Fibroblast of skin of back (primary cell): ENCODE results near the gene COL11A1.

ENCODE experiments used
- DNase-seq: peaks from one replicate; pipeline ENCODE4 v3.0.0-alpha.2; 2013

COL11A1 gene

DNA sequence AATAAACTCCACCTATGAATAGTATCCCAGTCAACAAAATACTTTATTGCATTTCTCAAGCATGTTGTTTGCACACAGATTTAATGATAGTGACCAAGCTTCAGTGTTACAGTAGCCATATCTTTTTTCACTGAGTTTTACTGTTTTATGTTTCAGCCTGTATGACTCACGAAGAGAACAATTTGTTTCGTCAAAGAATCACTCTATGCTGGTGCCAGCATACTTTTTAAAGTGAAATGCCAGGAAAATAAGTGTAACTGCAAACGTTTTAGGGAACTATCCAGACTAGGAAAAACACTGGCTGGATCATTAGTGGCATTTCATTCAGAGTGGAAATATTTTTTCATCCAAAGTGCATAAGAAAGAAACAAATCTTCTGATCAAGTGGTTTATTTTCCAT, 210.8 kb downstream of the COL11A1 start:
- DNase-seq, result peak; percentile 81

DNA sequence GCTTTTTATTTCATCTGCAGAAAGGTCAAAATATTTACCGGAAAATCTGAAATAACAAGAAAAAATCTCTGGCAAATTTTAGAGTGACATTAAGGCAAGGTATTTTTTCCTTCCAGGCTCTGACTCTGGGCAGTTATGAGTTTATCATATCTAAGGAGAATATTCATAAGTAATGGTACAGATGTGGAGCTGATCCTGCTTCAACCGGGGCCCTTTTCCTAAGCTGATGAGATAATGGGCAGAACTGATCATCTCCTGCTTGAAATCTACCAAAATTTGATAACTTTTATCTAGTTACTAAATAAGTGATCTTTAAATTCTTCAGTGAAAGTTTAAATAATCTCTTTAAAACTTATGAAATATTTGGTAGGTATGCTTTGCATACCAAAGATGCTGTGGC, 211.6 kb downstream of the COL11A1 start:
- no peak for DNase-seq

DNA sequence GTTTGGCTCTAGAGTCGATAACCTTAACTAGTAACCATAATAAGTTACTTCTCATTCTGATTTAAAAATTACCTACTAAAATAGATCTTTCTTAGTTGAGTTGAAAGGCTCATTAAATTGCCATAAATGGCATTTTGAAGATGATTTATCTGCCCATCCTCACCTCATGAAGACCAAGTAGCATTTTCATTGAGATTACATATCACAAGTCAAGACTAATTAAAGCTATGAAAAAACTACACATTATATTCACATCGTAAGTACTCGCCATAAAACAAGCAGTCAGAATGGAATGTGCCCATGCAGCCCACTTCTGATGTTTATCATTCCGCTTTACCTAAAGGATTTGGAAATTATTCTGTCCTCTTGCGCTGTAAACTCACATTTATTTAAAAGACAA, 212.0 kb downstream of the COL11A1 start:
- DNase-seq, result no peak

DNA sequence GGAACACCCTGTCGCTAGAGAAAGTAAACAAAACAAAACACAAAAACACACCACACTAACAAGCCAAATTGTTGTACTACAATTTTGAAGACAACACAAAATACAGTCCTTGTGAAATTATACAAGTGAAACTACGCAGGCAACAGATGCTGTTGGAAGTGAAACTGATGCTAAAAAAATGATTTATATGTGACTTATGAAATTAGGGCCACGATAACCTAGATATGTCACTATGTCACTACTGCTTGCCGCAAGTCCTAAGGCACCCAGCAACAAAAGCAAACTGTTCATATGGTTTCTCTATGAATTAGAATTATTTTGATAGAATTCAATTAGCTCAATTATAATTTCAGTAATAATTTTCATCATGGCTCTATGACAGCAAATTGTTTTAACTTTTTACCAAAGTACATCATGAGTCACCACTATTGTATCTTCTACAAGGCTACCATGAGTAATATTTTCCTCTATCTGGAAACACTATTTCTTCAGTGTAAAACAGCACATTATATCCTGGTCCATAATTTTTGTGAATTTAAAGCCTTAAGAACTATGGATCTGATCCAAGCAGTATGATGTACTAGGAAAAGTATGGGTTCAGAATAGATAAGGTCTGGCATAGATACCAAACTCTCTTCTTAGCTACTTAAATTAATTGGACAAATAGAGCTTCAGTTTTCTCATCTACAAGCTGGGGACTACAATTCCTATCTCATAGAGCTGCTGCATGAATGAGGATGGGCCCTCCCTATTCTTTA, 216.3 kb downstream of the COL11A1 start:
- DNase-seq, result peak; percentile 90

DNA sequence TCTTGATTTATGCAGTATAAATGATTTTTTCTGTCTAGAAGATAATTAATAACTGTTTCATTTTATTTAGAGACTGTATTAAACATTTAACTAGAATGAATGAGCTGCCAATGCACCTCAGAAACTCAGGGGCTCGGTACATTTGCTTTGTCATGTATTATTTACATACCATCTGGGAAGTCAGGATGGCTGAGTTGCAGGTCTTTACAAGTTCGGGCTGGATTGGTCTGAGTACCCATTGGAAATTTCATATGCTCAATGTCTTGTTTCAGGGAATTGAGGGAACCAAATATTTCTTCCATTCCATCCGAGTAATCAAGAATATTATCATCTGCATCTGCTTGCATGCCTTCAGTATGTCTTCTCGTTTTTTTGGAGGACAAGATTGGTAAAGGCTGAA, 221.7 kb downstream of the COL11A1 start:
- no peak for DNase-seq

DNA sequence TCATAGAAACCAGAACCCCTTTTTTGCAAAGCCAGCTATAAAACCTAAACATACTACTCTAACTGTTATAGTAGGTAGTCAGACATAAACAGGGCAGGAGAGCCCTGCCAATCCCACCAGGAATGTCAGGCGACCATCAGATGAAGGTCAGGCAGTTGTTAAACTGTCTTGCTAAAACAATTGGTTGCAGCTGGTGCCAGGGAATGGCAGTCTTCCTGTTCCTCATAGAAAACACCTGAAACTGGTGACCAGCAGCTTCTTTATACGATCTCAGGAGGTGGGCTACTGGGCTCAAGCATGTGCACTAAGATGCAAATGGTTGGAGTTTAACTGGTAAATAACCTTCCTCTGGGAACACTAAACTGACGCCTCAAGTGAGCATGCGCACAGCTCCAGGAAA, 224.1 kb downstream of the COL11A1 start:
- DNase-seq, result no peak

DNA sequence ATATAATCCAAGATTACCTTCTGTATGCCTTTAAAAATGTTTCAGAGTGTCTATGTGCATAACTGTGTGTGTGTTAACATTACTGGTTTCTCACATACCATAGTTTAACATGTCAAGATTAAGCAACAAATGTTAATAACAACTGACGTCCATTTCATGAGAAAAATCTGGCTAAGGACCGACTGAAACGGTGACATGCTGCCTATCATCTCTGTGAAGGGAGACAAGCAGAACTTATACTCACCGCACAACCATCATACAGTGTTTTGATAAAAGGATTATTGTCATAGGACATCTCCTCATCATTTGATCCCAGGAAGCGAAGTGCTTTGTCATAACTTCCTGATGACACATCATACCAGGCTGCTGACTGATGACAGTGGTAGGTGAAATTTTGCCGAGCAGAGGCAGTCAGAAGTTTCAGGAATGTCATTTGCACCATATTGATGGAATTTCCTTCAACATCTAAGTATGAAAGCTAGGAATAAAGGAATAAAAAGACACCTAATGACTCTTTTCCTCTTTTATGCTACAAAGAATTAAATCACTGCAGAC, 228.8 kb downstream of the COL11A1 start:
- peak; percentile 97 for DNase-seq

DNA sequence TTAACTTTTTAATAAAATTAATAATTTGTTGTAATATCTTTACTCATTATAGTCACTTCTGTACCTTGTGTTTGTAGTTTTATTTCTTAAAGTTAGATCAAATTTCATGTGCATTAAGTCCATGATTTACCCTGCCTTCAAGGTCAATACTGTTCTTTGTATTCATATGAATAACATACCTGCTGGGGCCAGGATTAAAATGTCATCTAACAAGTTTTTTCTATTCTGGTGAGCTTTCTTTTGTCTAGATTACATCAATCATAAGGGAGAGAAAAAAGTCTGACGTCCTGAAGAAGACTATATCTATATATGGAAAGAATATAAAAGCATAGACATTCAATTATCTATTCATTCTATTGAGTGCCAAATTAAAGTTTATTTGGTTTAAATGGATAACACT, 232.6 kb downstream of the COL11A1 start:
- DNase-seq, result no peak

DNA sequence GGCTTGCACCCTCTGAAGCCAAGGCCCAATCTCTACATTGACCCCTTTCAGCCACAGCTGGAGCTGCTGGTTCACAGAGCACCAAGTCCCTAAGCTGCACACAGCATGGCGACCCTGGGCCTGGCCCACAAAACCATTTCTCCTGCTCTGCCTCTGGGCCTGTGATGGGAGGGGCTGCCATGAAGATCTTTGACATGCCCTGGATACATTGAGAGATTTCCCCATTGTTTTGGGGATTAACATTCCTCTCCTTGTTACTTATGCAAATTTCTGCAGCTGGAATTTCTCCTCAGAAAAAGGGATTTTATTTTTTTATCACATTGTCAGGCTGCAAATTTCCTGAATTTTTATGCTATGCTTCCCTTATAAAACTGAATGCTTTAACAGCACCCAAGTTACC, 235.8 kb downstream of the COL11A1 start:
- no peak for DNase-seq

DNA sequence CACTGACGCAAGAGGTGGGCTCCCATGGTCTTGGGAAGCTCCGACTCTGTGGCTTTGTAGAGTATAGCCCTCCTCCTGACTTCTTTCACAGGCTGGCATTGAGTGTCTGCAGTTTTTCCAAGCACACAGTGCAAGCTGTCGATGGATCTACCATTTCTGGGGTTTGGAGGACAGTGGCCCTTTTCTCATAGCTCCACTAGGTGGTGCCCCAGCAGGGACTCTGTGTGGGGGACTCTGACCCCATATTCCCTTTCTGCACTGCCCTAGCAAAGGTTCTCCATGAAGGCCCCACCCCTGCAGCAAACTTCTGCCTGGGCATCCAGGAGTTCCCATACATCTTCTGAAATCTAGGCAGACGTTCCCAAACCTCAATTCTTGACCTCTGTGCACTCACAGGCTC, 236.2 kb downstream of the COL11A1 start:
- no peak for DNase-seq

DNA sequence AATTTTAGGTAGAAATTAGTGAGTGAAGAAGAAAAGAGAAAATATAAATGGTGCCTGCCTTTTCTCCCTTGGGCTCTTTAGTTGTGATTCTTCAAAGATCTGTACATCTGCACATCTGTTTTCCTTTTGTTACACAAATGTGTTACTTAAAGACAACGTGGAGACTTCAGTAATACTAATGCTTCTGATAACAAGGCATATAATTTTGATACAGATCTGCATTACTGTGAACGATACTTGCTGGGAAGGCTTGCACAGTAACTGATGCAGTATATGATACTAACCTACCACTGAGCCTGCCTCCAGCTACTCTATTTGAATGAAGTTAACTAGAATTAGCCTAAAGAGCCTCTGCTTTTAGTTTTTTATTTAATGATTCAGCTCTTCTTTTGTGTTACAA, 244.6 kb downstream of the COL11A1 start:
- DNase-seq, result no peak

DNA sequence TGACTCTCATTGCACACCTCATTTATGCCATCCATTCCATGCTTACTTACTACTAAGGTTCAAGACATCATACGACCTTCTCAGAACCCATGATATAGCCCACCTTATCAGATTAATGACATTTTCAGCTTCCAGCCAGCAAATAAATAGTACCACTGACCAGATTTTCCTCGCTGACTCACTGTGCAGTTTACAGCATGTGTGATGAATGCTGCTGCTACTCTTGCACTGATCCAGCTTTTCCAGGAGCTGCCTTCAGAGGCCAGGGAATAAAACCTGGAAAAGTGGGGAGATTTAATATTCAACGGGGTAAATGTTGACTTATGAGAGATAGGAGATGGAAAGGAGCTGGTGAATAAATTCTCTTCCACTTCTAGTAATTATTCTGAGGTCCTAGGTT, 247.1 kb downstream of the COL11A1 start:
- peak; percentile 22 for DNase-seq

DNA sequence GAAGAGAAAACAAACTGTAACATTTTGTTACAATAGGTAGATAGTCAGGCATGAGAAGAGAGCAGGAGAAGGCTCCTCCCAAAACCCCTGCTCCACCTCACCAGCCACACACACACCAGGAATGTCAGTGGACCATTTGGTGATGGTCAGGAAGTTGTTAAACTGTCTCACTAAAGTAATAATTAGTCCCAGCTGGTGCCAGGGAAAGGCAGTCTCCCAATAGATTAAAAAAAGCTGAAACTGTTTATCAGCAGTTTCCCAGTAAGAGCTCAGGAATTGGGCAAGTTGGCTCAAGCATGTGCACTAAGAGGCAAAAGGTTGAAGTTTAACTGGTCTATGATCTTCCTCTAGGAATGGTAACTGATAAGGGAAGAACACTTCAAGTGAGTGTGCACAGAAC, 249.6 kb downstream of the COL11A1 start:
- DNase-seq, result peak; percentile 75

DNA sequence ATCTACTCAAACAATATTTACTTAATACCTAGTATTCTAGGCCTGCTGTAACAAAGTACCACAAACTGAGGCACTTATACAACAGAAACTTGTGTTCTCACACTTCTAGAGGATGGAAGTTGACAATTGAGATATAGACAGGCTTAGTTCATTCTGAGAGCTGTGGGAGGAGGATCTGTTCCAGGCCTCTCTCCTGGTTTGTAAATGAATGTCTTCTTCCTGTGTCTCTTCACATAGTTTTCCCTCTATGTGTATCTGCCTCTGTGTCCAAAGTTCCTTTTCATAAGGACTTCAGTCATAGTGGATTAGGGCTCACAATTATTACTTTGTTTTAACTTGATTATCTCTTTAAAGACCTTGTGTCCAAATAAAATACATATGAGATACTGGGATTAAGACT, 251.1 kb downstream of the COL11A1 start:
- DNase-seq, result no peak

DNA sequence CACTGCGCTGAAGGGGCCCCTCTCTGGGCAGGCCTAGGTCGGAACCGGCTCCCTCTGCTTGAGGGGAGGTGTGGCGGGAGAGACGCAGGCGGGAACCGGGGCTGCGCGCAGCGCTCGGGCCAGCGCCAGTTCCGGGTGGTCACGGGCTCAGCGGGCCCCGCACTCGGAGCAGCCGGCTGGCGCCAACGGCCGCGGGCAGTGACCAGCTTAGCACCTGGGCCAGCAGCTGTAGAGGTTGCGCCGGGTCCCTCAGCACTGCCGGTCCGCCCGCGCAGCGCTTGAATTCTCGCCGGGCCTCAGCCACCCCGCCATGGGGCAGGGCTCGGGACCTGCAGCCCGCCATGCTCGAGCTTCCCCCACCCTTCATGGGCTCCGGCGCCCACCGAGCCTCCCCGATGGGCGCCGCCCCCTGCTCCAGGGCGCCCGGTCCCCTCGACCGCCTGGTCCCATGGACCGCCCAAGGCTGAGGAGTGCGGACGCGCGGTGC, 254.6 kb downstream of the COL11A1 start:
- DNase-seq, result no peak

DNA sequence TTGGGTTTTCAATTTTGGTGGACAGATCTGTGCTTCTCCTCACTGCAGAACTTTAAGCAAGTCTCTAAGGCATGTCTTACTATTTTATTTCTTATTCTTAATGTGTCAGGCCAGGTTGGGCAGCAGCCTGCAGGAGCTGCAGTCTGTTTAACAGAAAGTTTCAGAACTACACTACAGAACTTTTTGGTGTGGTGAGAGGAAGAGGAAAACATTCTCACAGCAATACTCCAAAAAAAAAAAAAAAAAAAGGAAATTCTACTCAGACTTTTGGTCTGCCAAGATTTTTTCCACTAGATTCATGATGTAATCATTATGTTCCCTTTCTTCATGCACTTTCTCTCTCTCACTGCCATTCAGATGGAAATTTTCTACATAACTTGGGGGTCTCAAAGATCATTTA, 255.2 kb downstream of the COL11A1 start:
- peak; percentile 34 for DNase-seq

DNA sequence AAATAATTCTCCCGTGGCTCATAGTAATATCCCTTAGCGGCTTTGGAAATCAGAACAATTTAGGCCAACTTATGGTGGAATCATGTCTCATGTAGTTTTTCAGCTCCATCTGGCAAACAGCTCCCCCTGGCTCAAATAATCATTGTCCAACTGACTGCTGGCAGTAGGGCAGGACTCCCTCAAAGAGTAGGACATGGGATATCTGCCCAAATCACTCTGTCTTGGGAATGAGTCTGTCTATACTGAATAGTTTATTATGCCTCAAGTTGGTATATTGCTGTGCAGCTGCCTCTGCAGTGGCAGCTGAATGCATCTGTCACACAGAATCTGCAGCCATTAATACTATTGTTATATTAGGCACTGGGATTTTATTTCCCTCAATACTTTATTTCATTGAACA, 255.7 kb downstream of the COL11A1 start:
- DNase-seq, result peak; percentile 54

DNA sequence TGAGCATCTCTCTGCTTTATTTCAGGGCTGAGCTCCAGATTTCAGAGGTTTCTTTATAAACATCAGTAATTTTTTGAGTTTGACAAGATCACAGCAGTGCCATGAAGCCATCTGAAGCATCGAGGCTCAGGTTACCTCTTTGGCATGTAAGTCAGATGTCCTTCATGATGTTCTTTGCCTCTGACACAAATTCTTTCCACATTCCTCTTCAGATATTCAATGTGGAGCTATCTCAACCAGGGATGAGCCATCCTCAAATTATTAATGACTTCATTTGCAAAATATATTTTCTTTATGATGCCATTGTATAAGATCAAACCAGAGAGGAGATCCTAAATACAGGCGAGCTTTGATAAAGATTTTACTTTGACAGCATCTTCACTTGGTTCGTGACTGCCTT, 256.7 kb downstream of the COL11A1 start:
- peak; percentile 88 for DNase-seq

DNA sequence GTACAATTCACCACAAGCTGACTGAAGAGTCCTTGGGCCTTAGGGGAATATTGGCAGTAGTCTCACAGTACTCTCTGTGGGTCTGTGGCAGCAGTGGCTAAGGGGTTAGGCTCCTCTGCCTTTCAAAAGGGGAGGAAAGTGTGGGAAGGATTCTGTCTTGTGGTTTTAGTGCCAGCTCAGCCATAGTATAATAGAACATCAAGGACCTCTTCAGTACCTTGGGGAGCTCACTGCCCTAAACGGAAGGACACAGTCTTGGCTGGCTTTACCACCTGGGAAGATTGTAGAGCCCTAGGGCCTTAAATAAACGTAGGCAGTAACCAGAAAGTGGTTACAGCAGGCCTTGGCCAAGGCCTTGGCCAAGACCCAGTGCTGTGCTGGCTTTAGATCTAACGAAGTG, 265.7 kb downstream of the COL11A1 start:
- DNase-seq, result no peak

DNA sequence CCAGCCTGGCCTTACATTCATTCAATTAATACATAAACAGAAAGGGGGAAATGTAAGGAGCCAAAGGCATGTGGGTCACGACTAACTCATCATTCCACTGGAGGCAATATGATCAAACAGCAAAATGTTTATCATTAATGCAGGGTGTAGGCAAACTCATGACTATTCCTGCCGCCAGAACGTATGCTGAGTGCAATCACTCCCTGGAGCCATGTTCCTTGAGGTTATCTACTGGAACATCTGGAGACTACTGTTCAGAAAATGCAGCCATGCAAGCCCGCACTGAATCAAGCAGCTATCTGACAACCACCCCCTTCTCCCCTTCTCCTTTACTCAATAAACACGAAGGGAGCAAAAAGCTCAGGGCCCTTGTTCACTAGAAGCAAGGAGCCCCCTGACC, 267.6 kb downstream of the COL11A1 start:
- DNase-seq, result no peak

DNA sequence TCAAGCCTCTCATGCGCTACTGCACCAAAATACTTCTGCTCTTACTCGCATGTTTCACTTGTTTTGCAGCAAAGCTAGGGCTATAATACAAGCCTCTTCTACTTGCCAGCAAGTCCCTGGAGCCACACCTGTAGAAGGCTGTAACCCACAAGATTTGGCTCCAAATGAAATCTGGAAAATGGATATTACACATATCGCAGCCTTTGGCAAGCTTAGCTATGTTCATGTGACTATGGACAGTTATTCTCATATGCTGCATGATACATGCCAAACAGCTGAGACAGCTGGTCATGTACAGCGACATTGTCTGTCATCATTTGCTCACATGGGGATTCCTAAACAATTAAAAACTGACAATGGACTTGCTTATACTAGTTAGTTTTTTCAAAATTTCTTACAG, 270.3 kb downstream of the COL11A1 start:
- peak; percentile 29 for DNase-seq

DNA sequence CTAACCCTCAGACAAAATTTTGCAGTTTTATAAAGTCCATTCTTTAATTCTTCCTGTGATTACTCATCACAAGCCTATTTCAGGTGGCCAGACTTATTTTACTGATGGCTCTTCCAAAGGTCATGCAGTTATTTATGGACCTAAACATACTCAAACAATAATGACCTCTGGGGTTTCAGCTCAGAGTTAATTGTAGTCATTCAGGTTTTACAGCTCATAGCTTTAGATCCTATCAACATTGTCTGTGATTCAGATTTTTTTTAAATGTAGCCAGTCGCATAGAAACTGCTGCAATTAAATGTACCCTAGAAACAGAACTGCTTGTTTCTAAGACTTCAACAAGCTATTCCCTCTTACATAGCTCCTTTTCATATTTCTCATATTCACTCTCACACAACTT, 270.8 kb downstream of the COL11A1 start:
- DNase-seq, result no peak

DNA sequence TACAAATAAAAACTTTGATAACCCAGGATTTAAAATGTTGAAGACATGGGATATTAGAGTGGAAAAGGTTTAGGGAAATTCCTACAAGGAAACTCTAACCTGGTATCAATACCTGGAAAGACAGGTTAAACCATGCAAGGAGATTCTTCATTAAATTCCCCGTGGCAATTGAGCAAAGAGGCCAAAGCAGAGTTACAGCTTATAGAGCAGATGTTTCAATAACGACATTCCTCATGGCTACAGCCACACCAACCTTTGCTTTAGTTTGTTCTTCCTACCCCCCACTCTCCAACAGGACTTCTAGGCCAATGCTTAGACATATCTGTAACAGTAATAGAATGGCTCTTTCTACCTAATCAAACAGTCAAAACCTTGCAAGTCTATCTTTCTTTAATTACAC, 271.3 kb downstream of the COL11A1 start:
- DNase-seq, result no peak

DNA sequence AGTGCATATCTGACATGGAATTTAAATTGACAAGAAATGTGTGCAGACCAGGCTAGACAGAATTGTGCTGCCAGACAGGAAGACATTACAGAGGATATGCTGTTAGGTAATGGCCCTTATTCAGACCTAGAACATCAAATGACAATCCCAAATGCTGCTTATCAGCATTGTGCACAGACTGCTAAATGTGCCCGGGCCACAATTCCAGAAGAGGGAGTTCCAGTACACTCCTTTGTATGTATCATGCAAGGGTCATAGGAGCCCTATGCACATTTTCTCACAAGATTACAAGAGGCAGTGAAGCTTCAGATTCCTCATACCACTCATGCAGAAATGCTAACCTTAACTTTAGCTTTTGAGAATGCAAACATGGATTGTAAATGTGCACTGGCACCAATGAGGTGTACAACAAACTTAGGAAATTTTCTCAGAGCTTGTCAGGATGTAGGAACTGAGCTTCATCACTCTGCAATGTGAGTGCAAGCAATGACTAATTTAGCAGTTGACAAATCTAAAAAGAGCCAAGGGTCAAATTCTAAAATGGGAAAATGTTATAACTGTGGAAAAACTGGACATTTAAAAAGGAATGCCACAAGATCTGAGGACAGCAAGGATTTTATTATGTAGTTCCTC, 273.5 kb downstream of the COL11A1 start:
- DNase-seq, result peak; percentile 77
